ENCODE results near the gene NBEAL2.

NBEAL2 gene

GRCh38 chr3:47007482-47008233, 28.2 kb downstream of the NBEAL2 start:
- DNase-seq (ENCODE audit: low spot score) = no peak
- in situ Hi-C loops (cut with MboI; ENCODE audit: low pct_unique_long_range_greater_than_20kb, low sequenced_read_pairs, unreplicated experiment) = no loop called here
- no peak for TF ChIP-seq CTCF (IDR thresholded peaks at IDR 0.05; ENCODE audit: extremely low read depth, insufficient read depth, missing control alignments)

GRCh38 chr3:47008234-47008796, 28.8 kb downstream of the NBEAL2 start:
- in situ Hi-C loops (cut with MboI; ENCODE audit: low pct_unique_long_range_greater_than_20kb, low sequenced_read_pairs, unreplicated experiment) = no loop called here
- no peak for TF ChIP-seq CTCF (IDR thresholded peaks at IDR 0.05; ENCODE audit: extremely low read depth, insufficient read depth, missing control alignments)
- no peak for DNase-seq (ENCODE audit: low spot score)

GRCh38 chr3:47008851-47009224, 29.4 kb downstream of the NBEAL2 start:
- TF ChIP-seq CTCF (IDR thresholded peaks at IDR 0.05; ENCODE audit: extremely low read depth, insufficient read depth, missing control alignments) = no peak
- in situ Hi-C loops (cut with MboI; ENCODE audit: low pct_unique_long_range_greater_than_20kb, low sequenced_read_pairs, unreplicated experiment) = no loop called here

GRCh38 chr3:47009225-47010110, 30.0 kb downstream of the NBEAL2 start:
- DNase-seq (ENCODE audit: low spot score) = peak; percentile 99
- no peak for TF ChIP-seq CTCF (IDR thresholded peaks at IDR 0.05; ENCODE audit: extremely low read depth, insufficient read depth, missing control alignments)
- in situ Hi-C loops (cut with MboI; ENCODE audit: low pct_unique_long_range_greater_than_20kb, low sequenced_read_pairs, unreplicated experiment) = no loop called here

More at GRCh38 chr3:47008851-47009224, 29.4 kb downstream of the NBEAL2 start:
- DNase-seq (ENCODE audit: low spot score) = no peak

GRCh38 chr3:47010111-47010712, 30.7 kb downstream of the NBEAL2 start:
- TF ChIP-seq CTCF (IDR thresholded peaks at IDR 0.05; ENCODE audit: extremely low read depth, insufficient read depth, missing control alignments) = no peak
- in situ Hi-C loops (cut with MboI; ENCODE audit: low pct_unique_long_range_greater_than_20kb, low sequenced_read_pairs, unreplicated experiment) = no loop called here
- DNase-seq (ENCODE audit: low spot score) = peak; percentile 14

- TF ChIP-seq CTCF (IDR thresholded peaks at IDR 0.05; ENCODE audit: extremely low read depth, insufficient read depth, missing control alignments) = no peak
- in situ Hi-C loops (cut with MboI; ENCODE audit: low pct_unique_long_range_greater_than_20kb, low sequenced_read_pairs, unreplicated experiment) = no loop called here
- DNase-seq (ENCODE audit: low spot score) = no peak
These were observed 31.4 kb downstream of the NBEAL2 start for GRCh38 chr3:47010910-47011309.

Data from GM13977 (cell line).